Type B pancreatic cell (in vitro differentiated cells): ENCODE data around the gene EIF2S3B. TPM values are rescaled to one million over a fixed set of nuclear protein-coding genes. Genes with fewer than 3 reads are reported as not detected.

ENCODE experiments used
- DNase-seq: peaks from one replicate; pipeline ENCODE4 v3.0.0; 2021; ENCODE audit warnings: mixed read lengths; ENCODE audit not compliant: unreplicated experiment; ENCODE audit errors: extremely low spot score
- H3K27ac Mint-ChIP-seq: 2 replicates; pipeline ENCODE4 v1.8.0; 2021; ENCODE audit warnings: mild to moderate bottlenecking, mixed read lengths
- H3K27me3 Mint-ChIP-seq: 2 replicates; pipeline ENCODE4 v1.8.0; 2021; ENCODE audit warnings: mixed read lengths
- H3K36me3 Mint-ChIP-seq: 2 replicates; pipeline ENCODE4 v1.8.0; 2021; ENCODE audit warnings: mixed read lengths
- H3K4me1 Mint-ChIP-seq: one replicate; pipeline ENCODE4 v1.8.0; 2021; ENCODE audit warnings: mixed read lengths; ENCODE audit not compliant: unreplicated experiment
- H3K4me3 Mint-ChIP-seq: 2 replicates; pipeline ENCODE4 v1.8.0; 2021; ENCODE audit warnings: mild to moderate bottlenecking, mixed read lengths
- H3K9me3 Mint-ChIP-seq: 2 replicates; pipeline ENCODE4 v1.8.0; 2021; ENCODE audit warnings: mixed read lengths
- CTCF ChIP-seq: fragments of 200-600 bp; sonication (generic); conservative IDR thresholded peaks from 2 replicates; pipeline ENCODE4 v1.5.0; 2021; ENCODE audit warnings: antibody characterized with exemption, mild to moderate bottlenecking
- total RNA-seq: library from RNA; stranded (reverse); gene quantifications from 2 replicates; pipeline ENCODE4 v1.2.1, GENCODE V29; 2021; ENCODE audit warnings: low replicate concordance

EIF2S3B gene
- total RNA-seq, 1 donor from 2014 or later = 0.80 TPM

GRCh38 chr12:10512798-10513197, 7.1 kb downstream of the EIF2S3B start:
- Mint-ChIP-seq H3K9me3 (no peaks in the 10 kb centered on the region), H3K27ac (no peak overlapping the region), H3K4me1 (no peaks in the 10 kb centered on the region), H3K4me3 (no peak overlapping the region), H3K27me3 (peaks cover 4% of the 10 kb centered on the region), H3K36me3 (no peaks in the 10 kb centered on the region)
- TF ChIP-seq CTCF = no peak
- DNase-seq = no peak

- Mint-ChIP-seq H3K36me3 (no peaks in the 10 kb centered on the region), H3K4me1 (no peaks in the 10 kb centered on the region), H3K4me3 (no peak overlapping the region), H3K27ac (no peak overlapping the region), H3K27me3 (no peaks in the 10 kb centered on the region), H3K9me3 (no peaks in the 10 kb centered on the region)
- TF ChIP-seq CTCF = no peak
- DNase-seq = no peak
Observed at GRCh38 chr12:10521555-10521954, 15.9 kb downstream of the EIF2S3B start.

- Mint-ChIP-seq H3K4me1 (no peaks in the 10 kb centered on the region), H3K4me3 (no peak overlapping the region), H3K36me3 (no peaks in the 10 kb centered on the region), H3K27me3 (no peaks in the 10 kb centered on the region), H3K27ac (no peak overlapping the region), H3K9me3 (no peaks in the 10 kb centered on the region)
- DNase-seq = no peak
- no peak for TF ChIP-seq CTCF
Observed at GRCh38 chr12:10528174-10528953, 22.7 kb downstream of the EIF2S3B start.

GRCh38 chr12:10529603-10530002, 23.9 kb downstream of the EIF2S3B start:
- Mint-ChIP-seq H3K27ac (no peak overlapping the region), H3K27me3 (peaks cover 3% of the 10 kb centered on the region), H3K4me3 (no peak overlapping the region), H3K36me3 (no peaks in the 10 kb centered on the region), H3K4me1 (no peaks in the 10 kb centered on the region), H3K9me3 (no peaks in the 10 kb centered on the region)
- no peak for TF ChIP-seq CTCF
- DNase-seq = no peak

- TF ChIP-seq CTCF = no peak
Observed at GRCh38 chr12:10537721-10538120, 32.0 kb downstream of the EIF2S3B start.

More at GRCh38 chr12:10537721-10538120, 32.0 kb downstream of the EIF2S3B start:
- DNase-seq = no peak
- Mint-ChIP-seq H3K36me3 (no peaks in the 10 kb centered on the region), H3K9me3 (no peaks in the 10 kb centered on the region), H3K27me3 (peaks cover 12% of the 10 kb centered on the region), H3K27ac (no peak overlapping the region), H3K4me1 (no peaks in the 10 kb centered on the region), H3K4me3 (no peak overlapping the region)
